HL-60 (cell line): ENCODE results near the gene TMEM263.

Experiments
- DNase-seq, 2 experiments: peaks; one replicate each; pipeline ENCODE4 v3.0.0-alpha.2; 2010 to 2020; ENCODE audit warnings: low read depth in 1 of 2, low spot score in 1 of 2
- H3K27ac ChIP-seq: fragments of 250-450 bp; sonication (Bioruptor Pico); replicated peaks from 2 replicates; pipeline ENCODE4 v1.5.1; 2020; ENCODE audit warnings: mild to moderate bottlenecking, moderate library complexity
- H3K27me3 ChIP-seq: fragments of 250-450 bp; sonication (Bioruptor Pico); 2 replicates; pipeline ENCODE4 v1.5.1; 2021; ENCODE audit warnings: mild to moderate bottlenecking, moderate library complexity; ENCODE audit not compliant: insufficient read depth, poor library complexity, severe bottlenecking
- H3K4me3 ChIP-seq: replicated peaks from 2 replicates; pipeline ENCODE4 v1.5.1; 2011; ENCODE audit warnings: mild to moderate bottlenecking, control low read depth, low read length; ENCODE audit not compliant: insufficient read depth
- CTCF ChIP-seq: IDR thresholded peaks from one replicate; pipeline ENCODE4 v1.5.1; 2011; ENCODE audit warnings: low read length, control low read depth, inconsistent platforms; ENCODE audit not compliant: insufficient read depth
- GABPA ChIP-seq: IDR thresholded peaks from 2 replicates; pipeline ENCODE4 v1.6.1; 2012; ENCODE audit warnings: low read depth
- POLR2AphosphoS5 ChIP-seq: IDR thresholded peaks from 2 replicates; pipeline ENCODE4 v1.6.1; 2012; ENCODE audit warnings: low read depth
- REST ChIP-seq: IDR thresholded peaks from 2 replicates; pipeline ENCODE4 v1.6.1; 2012; ENCODE audit warnings: low read depth; ENCODE audit not compliant: insufficient replicate concordance
- SPI1 ChIP-seq: IDR thresholded peaks from 2 replicates; pipeline ENCODE4 v1.6.1; 2012; ENCODE audit warnings: low read depth, mild to moderate bottlenecking, borderline replicate concordance

Gene TMEM263

GRCh38 chr12:106962286-106962685 is 6.6 kb downstream of the TMEM263 start:
- Histone ChIP-seq H3K4me3 (no peak overlapping the region), H3K27me3 (peaks cover 20% of the 10 kb centered on the region), H3K27ac (no peak overlapping the region)
- TF ChIP-seq GABPA (no peak), REST (no peak), SPI1 (no peak)
- DNase-seq = no peak

GRCh38 chr12:106964526-106964925 is 8.8 kb downstream of the TMEM263 start:
- Histone ChIP-seq H3K27me3 (peaks cover 4% of the 10 kb centered on the region), H3K4me3 (no peak overlapping the region), H3K27ac (no peak overlapping the region)
- DNase-seq = no peak
- TF ChIP-seq GABPA (no peak), CTCF (no peak), REST (no peak), POLR2AphosphoS5 (no peak), SPI1 (no peak)

GRCh38 chr12:106971065-106971464 is 15.4 kb downstream of the TMEM263 start:
- DNase-seq = no peak
- H3K4me3 ChIP-seq = no peak overlapping the region
- no peak for TF ChIP-seq GABPA
- TF ChIP-seq POLR2AphosphoS5 = no peak
- TF ChIP-seq CTCF = no peak
- no peak for TF ChIP-seq SPI1
- TF ChIP-seq REST = no peak
- H3K27ac ChIP-seq = no peak overlapping the region
- H3K27me3 ChIP-seq = peaks cover 5% of the 10 kb centered on the region

- no peak overlapping the region for H3K4me3 ChIP-seq
- TF ChIP-seq POLR2AphosphoS5 (no peak), CTCF (no peak), SPI1 (no peak), GABPA (no peak)
- no peak for DNase-seq
These were observed 17.8 kb downstream of the TMEM263 start for GRCh38 chr12:106973545-106973944.

More at GRCh38 chr12:106973545-106973944, 17.8 kb downstream of the TMEM263 start:
- H3K27me3 ChIP-seq = peaks cover 5% of the 10 kb centered on the region
- H3K27ac ChIP-seq = no peak overlapping the region
